Measurements from ENCODE around the gene KHDC1.
"Not testable (repeated sequence)": the region's sequence is repeated elsewhere in the genome, so short reads cannot be mapped to it uniquely, and the experiment has no call there.

The KHDC1 gene

GRCh38 chr6:73262671-73263569, at the start of gene KHDC1:
Gene KHDC1, minus strand, starts transcription at chr6:73263196. Its CDS starts 20,679 bp downstream, at chr6:73242517.
- DNase-seq, result peak; percentile 78

GRCh38 chr6:73310503-73310845, 47.5 kb upstream of the KHDC1 start:
- not testable (repeated sequence) for DNase-seq

- DNase-seq, result peak; percentile 86
Observed at GRCh38 chr6:73309785-73310502, 46.9 kb upstream of the KHDC1 start.

GRCh38 chr6:73309535-73309784, 46.5 kb upstream of the KHDC1 start:
- DNase-seq, result no peak

- DNase-seq, result peak; percentile 7
Observed at GRCh38 chr6:73308712-73309534, 45.9 kb upstream of the KHDC1 start.

- DNase-seq, result not testable (repeated sequence)
Observed at GRCh38 chr6:73303773-73304172, 40.8 kb upstream of the KHDC1 start.

GRCh38 chr6:73302339-73302738, 39.3 kb upstream of the KHDC1 start:
- no peak for DNase-seq

- DNase-seq, result no peak
Observed at GRCh38 chr6:73299151-73299971, 36.4 kb upstream of the KHDC1 start.

- DNase-seq, result no peak
Observed at GRCh38 chr6:73293331-73293730, 30.3 kb upstream of the KHDC1 start.

GRCh38 chr6:73290435-73290834, 27.4 kb upstream of the KHDC1 start:
- no peak for DNase-seq

GRCh38 chr6:73286752-73287151, 23.8 kb upstream of the KHDC1 start:
- no peak for DNase-seq

- DNase-seq, result no peak
Observed at GRCh38 chr6:73285674-73286283, 22.8 kb upstream of the KHDC1 start.

GRCh38 chr6:73282871-73283270, 19.9 kb upstream of the KHDC1 start:
- DNase-seq, result no peak

- DNase-seq, result not testable (repeated sequence)
Observed at GRCh38 chr6:73281684-73282083, 18.7 kb upstream of the KHDC1 start.

GRCh38 chr6:73269296-73269695, 6.3 kb upstream of the KHDC1 start:
- DNase-seq, result not testable (repeated sequence)

- DNase-seq, result not testable (repeated sequence)
Observed at GRCh38 chr6:73268896-73269295, 5.9 kb upstream of the KHDC1 start.

- DNase-seq, result peak; percentile 11
Observed at GRCh38 chr6:73264446-73264845, 1.4 kb upstream of the KHDC1 start.

GRCh38 chr6:73263570-73263909, 544 bp upstream of the KHDC1 start:
- no peak for DNase-seq

GRCh38 chr6:73258721-73259120, 4.3 kb downstream of the KHDC1 start:
- no peak for DNase-seq

GRCh38 chr6:73254323-73254722, 8.7 kb downstream of the KHDC1 start:
- not testable (repeated sequence) for DNase-seq

- no peak for DNase-seq
Observed at GRCh38 chr6:73252703-73253102, 10.3 kb downstream of the KHDC1 start.

GRCh38 chr6:73250016-73250415, 13.0 kb downstream of the KHDC1 start:
- DNase-seq, result no peak
